ENCODE data around the gene MARCHF3.
"Not testable (repeated sequence)": the region's sequence is repeated elsewhere in the genome, so short reads cannot be mapped to it uniquely, and the experiment has no call there.

MARCHF3 gene

DNA sequence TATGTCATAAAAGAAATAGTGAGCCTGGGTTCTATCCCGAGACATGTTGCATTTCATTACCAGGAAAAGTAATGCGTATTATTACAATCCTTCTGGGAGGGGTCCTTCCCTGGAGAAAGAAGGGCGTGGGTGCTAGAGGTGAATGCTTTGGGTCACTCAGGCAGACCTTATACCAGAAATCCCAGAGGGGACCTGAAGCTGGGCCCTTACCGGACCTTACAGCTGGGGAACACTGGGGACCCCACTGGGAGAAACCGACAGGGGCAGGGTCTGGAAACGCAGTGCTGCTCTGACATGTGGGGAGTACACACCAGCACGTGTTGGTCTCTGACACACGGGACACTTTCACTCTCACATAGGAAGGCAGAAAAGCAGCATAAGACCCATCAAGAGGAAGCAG is 182.1 kb downstream of the MARCHF3 start:
- no peak for DNase-seq (ENCODE audit: low read depth in 2 of 2)

DNA sequence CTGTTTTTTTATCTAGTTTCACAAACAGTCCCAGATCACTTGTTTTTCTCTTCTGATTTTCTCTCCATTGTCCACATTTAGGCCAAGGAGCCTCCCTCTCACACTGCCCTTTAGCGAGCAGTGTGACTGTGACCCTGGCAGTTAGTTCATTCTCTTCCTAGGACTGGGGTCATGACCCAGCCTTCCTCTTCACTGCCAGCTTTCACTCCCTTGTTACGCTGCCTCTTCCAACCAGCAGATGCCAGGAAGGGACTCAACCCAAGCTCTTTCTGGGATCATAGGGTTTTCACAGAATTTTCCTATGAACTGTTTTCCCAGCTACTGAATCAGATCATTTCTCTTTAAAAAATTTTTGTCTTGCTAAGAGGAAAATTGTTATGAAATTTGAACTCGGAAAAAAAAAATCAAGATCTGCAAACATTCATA is 182.5 kb downstream of the MARCHF3 start:
- no peak for DNase-seq (ENCODE audit: low read depth in 2 of 2)

DNA sequence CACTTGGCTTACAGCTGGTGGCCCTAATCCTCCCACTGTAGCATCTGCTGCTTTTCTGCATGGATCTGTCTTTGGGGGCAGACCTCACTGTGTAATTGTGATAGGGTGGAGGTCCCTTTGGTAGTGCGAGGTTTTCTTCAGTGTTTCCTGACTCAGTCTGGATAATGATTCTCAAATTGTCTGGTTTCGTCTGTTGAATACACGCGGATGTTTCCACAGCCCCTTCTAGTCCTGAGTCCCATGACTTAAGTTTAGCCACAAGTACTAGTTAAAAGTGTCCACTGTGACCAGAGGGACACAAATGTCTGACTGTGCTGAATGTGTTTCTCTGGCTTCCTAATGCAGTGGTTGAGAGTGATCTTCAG is 182.9 kb downstream of the MARCHF3 start:
- DNase-seq (ENCODE audit: low read depth in 2 of 2), result no peak

DNA sequence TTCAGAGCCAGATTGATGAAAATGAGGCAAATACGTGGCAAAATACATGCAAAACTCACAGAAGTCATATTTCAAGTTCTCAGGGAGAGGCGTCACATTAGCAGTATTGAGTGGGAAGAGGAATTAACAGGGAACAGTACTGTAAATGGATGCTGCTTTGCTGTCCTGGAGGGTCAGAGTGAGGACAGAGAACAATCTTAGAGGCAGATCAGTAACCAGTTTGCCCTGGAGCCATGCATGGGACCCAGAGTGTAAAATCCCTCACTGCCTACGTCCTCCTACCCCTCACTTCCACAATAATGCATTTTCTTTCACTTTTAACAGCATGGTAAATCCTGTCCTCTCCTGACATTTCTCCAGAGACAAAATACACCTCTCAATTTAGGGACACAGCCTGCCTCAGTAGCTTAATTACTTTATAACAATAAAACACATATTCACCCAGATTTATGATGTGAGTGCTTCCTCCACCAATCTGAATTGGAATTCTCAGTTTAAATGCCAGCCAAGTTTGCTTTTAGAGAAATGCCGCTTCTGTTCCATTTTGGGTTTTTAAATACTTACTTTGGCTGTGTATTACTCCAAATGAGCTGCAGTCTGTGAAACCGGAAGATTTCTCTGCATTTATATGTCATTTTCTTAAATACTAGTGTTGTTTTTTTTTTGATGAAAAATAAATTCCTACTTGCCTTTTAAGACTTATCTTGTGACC is 183.5 kb downstream of the MARCHF3 start:
- DNase-seq (ENCODE audit: low read depth in 2 of 2), result no peak

DNA sequence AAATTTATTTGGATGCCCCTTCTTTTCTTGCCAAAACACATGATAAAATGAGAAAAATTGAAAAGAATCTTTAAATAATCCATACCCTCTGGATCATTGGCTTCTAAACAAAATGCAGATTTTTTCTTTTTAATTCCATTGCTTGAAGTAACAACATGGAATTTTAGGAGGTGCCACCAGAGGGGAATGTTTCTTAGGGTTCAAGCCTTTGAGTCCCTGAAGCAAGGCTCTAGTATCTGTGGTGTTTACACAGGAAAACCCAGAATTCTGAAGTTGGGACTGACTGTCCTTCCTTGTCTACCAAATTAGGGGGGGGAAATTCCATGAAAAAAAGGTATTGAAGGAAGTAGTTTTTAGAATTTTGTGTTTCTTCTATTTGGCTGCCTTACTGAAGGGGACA is 184.0 kb downstream of the MARCHF3 start:
- DNase-seq (ENCODE audit: low read depth in 2 of 2), result no peak

- peak; percentile 25 to 54 for DNase-seq (ENCODE audit: low read depth in 2 of 2)
Measured at GRCh38 chr5:126845470-126846070, 184.8 kb downstream of the MARCHF3 start.

DNA sequence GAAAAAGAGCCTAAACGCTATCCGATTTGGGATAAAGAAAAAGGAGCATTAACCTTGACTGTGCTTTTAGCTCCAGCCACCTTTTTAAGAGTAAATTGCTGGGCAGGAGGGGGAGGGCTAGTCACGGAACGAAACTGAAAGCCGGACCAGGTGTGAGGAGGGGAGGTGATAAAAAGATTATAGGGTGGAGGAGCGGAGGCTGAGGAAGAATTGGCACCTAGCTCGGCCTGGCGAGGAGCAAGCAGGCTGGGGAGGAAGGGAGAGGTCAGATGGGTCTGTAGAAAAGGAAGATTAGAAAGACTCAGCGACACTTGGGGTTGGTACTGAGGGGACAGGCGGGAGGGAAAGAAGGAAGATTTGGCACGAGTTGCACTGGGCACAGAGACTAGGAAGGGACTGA is 187.0 kb downstream of the MARCHF3 start:
- not testable (repeated sequence) for DNase-seq (ENCODE audit: low read depth in 2 of 2)

DNA sequence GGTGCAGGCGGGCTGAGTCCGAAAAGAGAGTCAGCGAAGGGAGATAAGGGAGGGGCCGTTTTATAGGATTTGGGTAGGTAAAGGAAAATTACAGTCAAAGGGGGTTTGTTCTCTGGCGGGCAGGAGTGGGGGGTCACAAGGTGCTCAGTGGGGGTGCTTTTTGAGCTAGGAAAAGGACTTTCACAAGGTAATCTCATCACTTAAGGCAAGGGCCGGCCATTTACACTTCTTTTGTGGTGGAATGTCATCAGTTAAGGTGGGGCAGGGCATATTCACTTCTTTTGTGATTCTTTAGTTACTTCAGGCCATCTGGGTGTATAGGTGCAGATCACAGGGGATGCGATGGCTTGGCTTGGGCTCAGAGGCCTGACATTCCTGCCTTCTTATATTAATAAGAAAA is 191.0 kb downstream of the MARCHF3 start:
- not testable (repeated sequence) for DNase-seq (ENCODE audit: low read depth in 2 of 2)

- DNase-seq (ENCODE audit: low read depth in 2 of 2), result no peak
Measured at GRCh38 chr5:126837906-126838539, 192.3 kb downstream of the MARCHF3 start.

DNA sequence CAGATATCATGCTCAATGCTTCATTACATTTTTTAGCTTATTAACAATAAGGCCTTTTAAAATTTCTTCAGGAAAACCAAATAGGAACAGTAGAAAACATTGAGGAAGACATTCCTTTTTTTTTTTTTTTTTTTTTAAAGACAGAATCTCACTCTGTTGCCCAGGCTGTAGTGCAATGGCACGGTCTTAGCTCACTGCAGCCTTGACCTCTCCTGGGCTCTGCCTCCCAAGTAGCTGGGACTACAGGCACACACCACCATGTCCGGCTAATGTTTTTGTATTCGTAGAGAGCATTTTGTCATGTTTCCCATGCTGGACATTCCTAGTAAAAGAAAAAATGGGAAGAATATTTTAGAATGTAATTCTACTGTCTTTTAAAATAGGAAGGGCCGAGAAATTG is 193.1 kb downstream of the MARCHF3 start:
- DNase-seq (ENCODE audit: low read depth in 2 of 2), result no peak

- DNase-seq (ENCODE audit: low read depth in 2 of 2), result no peak
Measured at GRCh38 chr5:126836778-126837177, 193.6 kb downstream of the MARCHF3 start.

DNA sequence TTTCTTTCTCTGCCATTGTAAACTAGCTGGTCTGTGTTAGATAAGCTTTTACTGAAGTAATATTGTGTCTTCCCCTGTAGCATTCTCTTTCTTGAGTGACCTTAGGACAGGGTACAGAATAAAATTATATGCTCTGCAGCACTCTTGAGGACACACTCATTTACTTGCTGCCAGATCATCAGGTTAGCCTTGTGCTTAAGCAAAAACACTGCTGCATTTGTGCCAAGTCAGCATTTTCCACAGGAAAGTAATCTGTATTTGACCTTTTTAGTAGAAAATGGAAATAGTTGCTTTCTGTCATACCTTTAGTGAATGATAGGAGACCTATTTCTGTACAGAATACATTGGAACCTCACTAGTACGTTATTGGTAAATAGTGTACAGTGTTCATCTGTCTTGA is 199.2 kb downstream of the MARCHF3 start:
- DNase-seq (ENCODE audit: low read depth in 2 of 2), result no peak

GRCh38 chr5:126830061-126830460 is 200.3 kb downstream of the MARCHF3 start:
- DNase-seq (ENCODE audit: low read depth in 2 of 2), result no peak

DNA sequence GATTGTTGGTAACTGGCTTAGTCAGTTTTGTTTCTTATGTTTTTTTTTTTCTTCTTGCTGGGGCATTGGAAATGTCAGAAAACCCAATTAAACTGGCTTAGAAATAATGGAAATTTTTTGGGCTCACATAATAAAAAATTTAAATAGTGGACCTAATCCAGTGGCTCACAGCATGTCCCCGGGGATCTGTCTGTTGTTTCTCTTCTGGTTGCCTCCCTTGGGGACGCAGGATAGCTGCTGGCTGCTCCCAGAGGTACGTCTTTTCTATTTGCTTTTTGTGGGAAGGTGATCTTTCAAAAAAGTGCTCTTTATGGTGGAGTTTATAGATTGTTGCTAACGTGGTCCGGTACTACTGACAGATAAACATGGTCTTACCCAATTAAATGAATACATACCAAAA is 201.3 kb downstream of the MARCHF3 start:
- DNase-seq (ENCODE audit: low read depth in 2 of 2), result no peak

DNA sequence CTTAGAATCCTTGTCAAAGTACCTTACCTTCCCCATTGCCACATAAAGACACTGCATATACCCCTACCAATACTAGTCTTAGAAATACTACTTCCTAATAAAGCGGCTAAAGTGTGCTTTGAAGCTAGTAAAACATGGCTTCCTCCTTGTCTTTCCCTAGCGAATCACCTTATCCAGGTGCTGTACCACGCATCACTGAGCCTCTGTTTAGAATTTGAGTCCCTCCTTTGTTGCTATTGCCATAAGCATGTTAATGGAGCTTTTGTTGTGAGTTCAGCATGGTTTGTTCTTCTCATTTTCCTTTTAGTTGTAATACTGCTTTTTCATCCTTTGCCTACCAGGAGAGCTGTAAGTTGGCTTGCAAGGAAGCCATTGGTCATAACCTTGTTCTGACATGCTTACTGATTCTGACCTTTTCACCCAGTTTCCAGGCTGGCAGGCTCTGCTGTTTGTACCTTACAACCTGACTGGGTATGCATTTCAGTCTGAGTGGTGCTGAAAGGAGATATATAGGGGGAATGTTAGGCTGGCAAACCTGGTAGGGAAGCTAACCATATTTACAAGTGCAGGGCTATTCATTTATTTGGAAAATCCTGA is 203.6 kb downstream of the MARCHF3 start:
- no peak for DNase-seq (ENCODE audit: low read depth in 2 of 2)

GRCh38 chr5:126819253-126819652 is 211.1 kb downstream of the MARCHF3 start:
- no peak for DNase-seq (ENCODE audit: low read depth in 2 of 2)

DNA sequence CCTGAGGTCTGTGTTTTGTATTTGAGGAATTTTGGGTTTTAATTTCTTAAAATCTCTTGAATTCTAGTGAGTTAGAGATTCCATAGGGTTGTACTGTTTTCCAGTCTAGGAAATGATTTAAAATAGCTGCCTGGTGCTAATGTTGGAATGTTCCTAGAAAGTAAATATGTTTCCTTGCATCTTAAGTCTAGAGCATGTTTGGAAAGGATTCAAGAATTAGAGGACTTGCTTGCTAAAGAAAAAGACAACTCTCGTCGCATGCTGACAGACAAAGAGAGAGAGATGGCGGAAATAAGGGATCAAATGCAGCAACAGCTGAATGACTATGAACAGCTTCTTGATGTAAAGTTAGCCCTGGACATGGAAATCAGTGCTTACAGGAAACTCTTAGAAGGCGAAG is 211.6 kb downstream of the MARCHF3 start:
- DNase-seq (ENCODE audit: low read depth in 2 of 2), result no peak
